HG03442 (cell line): ENCODE results near the gene GTF3C1.

Experiments used
- ATAC-seq: cut with Tn5 transposase; IDR thresholded peaks from one replicate; pipeline ENCODE4 v1.9.1; 2021; ENCODE audit warnings: mild to moderate bottlenecking, moderate library complexity; ENCODE audit not compliant: unreplicated experiment

Gene GTF3C1

DNA sequence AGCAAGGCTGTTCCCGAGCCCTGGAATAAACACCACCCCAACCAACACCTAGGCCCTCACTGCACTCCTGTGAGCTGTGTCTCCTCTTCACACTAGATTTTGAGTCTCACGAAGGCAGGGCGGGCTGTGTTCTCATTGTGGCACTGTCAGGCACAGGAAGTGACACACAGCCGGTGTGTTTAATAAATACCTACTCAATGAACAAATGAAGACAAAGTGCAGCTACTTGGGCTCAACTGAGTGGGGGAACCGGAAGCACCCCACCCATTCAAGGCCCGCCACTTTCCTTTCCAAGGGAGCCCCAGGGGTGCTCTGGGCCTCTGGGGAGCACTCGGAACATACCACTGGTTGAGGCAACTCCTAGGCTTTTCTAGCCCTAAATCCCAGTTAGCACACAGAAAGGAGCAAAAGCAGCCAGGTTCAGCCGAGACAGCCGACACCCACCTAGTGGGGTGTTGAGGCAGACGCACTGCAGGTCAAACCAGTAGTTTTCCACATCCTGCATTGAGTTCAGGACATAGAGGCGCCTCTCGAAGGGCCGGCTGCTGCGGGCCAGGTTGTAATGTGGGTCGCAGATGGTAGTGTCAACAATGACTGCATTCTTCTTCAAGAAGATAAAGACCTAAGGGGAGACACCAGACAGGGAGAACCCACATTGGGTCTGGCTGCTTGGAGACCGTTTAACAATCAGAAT is 57.7 kb downstream of the GTF3C1 start:
- ATAC-seq, result no peak

DNA sequence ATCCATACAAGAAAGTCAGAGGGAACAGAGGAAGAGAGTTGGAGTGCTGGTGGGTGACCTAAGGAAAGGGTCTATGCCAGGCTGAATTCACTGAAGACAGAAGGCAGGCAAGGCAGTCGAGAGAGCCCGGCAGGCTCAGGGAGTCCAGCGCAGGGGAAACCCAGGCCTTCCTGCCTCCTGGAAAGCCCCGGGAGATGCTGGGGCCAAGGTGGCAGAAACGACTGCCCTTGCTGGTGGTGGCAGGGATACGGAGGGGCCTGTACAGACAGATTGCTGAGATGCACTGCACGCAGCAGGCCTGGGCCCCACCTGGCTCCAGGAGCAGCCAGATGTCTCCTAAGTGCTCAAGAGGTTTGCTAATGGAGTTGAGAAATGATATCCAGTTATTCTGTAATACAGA is 59.8 kb downstream of the GTF3C1 start:
- no peak for ATAC-seq

DNA sequence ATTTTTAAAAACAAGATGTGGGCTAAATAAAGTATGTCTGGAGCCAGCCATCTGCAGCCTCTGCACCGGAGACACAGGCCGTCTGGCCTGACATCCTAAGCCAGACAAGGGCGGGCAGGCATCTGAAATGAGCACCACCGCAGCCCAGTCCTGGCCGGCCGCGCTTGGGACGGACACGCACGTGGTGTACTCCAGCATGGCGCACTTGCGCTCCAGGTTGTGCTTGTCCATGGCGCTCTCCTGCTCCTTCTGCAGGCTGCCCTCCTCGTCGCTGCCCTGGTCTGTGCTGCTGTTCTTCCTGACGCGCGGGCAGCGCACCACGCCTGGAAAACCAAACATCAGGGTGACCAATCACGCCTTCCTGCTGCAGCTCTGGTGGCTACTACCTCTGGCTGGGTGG is 60.3 kb downstream of the GTF3C1 start:
- ATAC-seq, result no peak

DNA sequence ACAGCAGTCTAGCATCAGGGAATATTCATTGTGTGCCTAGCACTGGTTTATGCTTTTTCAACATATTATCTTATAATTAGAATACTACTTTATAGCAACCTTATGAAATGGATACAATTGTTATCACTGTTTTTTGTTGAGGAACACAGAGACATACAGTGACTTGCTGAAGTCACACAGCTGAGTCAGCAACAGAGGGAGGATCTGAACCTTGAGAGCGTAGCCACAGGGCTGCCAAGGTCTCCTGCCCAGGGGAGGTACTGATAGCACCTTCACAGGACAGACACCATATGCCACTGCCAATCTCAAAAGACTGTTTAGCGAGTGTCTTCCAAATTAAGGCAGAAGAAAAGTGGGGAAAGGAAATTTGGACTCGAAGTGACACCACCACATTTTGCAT is 63.0 kb downstream of the GTF3C1 start:
- ATAC-seq, result no peak

DNA sequence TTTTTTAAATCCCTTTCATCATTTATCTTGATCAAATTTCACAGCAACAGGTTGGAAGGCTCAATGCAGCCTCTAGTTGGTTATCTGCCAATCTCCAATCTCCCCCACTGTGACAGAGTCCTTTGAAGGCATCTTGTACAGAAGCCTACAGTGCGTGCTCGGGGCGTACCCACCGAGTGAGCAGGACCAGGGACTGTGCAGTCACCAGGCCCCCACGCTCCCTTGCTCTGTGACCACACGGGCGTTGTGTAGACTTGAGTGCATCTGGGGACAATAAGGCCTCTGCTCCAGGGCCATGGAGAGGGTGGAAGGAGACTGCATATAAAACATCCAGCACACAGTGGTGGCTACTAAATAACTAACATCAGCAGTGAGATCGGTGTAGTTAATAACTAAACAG is 63.4 kb downstream of the GTF3C1 start:
- ATAC-seq, result no peak

DNA sequence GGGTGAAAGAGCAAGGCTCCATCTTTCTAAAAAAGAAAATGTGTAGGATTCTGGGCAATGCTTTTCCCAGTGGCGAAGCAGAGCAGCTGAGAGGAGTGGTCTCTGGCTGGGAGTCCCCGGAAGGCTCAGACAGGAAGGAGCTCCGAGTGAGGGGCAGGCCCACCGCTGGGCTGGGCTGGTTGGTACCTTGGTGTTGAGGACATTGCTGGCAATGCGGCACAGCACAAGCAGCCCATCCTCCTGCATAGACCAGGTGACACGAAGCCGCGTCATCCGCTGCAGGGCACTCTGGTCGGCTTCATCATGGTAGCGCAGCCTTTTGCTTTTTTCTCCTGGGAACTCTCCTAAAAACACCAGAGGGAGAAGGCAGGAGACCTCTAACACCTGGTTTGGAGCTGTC is 63.9 kb downstream of the GTF3C1 start:
- no peak for ATAC-seq

DNA sequence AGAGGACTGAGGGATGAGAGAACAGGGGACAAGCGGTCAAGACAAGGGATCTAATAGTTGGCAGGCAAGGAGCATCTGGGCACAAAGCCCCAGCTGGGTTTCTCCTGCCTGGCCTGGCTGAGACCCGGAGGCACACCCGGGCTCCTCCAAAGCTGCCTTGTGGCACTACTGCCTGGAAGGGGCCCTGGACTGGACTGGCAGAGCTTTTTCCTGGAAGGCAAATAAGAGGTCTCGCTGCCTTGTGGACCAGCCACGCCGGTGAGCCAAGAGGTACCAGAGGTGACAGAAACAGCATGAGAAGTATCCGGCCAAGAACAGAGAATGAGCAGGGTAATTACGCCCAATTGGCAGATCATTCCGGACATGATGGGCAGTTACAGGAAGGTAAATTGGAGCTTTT is 64.6 kb downstream of the GTF3C1 start:
- ATAC-seq, result no peak

DNA sequence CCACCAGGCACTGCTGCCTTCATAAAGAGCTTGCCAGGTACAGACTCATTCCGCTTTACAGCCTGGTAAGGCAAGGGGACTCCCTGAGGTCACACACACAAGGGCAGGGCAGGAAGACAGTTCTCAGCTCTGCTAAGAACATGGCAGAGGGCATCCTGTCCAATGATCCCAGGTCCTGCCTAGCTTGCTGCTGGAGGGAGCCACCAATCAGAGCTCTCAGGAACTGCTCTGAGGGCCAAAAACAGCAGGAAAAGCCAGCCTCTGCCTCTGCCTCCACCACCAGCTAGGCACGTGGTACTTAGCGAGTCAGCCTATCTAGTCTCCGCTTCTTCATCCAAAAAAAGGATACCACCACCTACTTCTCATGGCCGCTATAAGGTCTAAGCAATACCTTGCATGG is 66.1 kb downstream of the GTF3C1 start:
- ATAC-seq, result no peak

DNA sequence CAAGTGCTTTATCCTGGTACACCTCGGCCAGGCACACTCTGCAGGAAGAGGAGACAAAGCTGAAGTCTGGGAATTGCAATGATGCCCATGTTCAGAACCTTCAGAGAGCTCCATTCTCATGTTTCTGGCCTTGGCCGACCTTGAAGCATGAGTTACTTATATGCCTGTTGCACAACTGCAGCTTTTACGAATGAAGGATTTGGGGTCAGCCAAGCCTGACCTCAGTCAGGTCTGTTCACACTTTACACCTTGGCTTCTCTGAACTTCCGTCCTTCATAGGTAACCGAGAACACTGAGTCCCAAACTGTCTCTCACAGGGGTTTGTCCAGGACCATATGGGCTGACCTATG is 66.7 kb downstream of the GTF3C1 start:
- no peak for ATAC-seq

DNA sequence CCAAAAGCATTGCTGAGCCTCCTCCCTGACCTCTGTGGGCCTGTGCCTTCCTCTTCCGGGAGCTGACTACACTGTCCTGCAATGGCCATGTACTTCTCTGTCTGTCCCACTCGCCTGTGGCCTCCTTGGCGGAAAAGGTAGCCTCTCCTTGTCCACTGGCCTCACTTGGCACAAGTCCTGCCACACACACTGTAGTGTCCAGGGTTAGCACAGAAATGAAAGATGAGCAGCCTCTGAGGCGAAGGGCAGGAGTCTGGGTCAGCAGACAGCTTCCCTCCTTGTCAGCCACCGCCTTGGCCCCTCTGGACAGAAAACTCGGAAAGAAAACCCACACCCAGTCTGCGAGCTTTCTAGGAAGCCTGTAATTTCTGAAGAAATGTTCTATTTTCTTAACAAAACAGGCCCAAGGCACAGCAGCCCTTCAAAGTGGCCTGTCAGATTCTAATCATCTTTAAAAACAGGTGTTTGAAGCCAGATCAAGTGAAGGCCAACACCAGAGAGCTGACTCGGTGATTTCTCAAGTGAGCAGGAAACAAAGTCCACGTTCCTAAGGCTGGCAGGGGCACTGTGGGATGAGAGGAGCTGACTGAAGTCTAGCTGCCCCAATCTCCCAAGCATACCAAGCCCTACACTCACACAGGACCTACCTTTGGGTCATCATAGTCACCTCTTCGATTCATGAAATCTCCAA is 67.2 kb downstream of the GTF3C1 start:
- ATAC-seq, result no peak

DNA sequence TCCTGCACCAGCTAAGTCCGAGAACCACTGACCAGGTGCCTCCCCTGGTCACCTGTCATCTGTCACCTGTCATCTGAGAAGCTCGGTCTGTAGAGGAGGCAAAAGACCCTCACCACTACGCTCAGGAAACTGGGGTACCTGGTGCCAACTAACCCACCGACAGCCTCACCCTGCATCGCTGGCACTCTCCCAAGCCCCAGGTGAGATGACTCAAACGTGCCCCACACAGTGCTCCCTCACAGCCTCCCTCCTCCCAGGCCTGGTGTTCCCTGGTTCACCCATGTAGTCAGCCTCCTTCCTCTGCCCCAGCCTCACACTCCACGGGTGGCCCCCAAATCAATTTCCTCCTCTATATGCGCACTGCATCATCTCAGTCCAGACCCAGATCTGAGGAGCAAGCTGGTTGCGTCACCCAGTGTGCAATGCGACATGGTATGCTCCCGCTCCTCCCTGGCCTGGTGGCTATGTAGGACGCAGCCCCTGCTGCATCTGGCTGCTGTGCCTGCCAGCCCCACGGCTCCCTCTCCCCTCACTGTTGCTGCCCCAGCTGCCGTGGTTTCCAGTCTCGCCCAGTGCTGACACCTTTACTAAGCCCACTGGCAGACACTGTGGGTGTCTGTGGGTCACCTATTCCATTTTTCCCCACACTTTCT is 68.3 kb downstream of the GTF3C1 start:
- ATAC-seq, result no peak

DNA sequence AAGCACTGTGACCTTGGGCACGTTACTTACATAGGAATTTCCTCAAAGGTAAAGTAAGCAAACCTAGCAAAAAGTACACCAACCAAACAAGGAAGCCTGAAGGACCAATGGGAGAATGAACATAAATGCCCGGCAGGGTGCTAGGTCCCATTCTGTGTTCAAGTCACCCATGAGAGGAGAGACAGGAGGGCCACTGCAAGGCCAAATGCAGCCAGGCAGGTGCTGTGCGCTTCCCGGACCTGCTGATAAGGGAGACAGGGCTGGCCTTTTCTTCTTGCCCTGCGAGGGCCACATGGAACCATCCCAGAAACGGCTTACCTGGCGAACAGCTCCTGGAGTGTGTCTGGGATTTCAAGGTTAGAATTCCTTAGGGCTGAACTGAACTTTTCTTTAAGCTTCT is 69.0 kb downstream of the GTF3C1 start:
- no peak for ATAC-seq

DNA sequence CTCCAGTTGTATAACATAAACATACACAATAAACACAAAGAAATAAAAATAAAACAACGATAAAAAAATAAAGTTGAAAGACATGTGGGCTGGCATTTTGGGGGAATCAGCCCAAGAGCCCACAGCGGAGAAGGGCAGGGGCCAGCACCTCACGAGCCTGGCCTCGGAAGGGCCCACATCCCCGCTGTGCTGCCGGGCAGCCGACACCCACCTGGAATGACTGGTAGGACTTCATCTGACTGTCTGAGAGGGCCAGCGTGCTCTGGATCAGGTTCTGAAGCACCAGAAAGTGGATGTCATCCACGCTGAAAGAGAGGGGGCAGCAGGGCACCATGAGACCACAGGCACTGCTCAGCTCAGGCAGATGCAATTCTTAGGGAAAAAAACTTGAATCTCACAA is 73.5 kb downstream of the GTF3C1 start:
- ATAC-seq, result no peak

DNA sequence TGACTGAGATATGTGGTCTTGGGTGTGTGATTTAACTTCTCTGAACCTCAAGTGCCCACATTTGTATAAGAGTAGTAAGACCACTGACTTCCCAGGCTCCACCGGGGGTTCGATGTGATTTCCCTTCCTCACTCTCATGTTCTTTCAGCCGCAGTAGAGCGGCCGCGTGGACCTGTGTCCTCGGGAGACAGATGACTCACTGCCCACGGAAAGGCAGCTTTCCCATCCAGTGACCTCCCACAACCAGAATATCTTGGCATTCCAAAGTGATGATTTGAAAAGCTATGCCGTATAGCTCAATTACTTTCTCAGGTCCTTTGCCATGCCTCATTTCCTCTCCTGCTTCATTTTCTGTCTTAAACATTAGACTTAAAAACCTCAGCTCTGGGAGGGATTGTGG is 74.2 kb downstream of the GTF3C1 start:
- no peak for ATAC-seq

DNA sequence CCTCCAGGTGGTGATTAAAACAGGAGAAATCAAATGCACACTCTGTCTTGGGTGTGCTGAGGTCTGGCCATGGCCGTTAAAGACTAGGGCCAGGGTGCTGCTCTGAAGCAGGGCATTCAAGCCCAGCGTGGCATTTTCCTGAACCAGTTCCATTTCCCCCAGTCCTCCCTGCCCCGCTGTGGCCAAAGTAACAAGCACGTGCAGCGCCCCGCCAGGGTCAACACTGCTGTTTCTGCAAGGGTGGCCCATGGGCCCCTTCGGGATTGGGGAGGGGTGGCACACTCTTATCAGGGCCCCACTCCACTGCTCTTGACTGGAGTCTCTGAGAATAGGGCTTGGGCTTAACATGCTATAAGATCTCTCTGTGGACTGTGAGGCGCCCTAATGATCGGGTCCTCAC is 74.8 kb downstream of the GTF3C1 start:
- ATAC-seq, result no peak

DNA sequence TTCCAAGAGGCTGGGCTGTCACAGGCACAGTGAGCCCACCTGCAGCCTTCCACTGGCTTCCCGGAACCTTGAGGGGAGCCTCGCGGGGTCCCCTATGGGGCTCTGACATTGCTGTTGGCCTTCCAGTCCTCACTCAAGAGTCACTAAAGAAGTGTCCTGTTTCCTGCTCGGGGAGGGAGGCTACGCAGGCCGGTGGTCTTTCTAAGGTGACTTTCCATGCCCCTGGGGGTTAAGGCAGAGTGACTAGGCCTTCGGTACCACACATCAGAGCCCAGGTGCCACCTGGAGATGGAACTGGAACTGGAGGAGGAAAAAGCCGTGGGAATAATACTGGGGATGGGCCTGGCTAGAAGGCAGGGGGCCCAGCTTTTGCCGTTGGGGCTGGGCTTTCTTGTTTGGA is 75.7 kb downstream of the GTF3C1 start:
- no peak for ATAC-seq

DNA sequence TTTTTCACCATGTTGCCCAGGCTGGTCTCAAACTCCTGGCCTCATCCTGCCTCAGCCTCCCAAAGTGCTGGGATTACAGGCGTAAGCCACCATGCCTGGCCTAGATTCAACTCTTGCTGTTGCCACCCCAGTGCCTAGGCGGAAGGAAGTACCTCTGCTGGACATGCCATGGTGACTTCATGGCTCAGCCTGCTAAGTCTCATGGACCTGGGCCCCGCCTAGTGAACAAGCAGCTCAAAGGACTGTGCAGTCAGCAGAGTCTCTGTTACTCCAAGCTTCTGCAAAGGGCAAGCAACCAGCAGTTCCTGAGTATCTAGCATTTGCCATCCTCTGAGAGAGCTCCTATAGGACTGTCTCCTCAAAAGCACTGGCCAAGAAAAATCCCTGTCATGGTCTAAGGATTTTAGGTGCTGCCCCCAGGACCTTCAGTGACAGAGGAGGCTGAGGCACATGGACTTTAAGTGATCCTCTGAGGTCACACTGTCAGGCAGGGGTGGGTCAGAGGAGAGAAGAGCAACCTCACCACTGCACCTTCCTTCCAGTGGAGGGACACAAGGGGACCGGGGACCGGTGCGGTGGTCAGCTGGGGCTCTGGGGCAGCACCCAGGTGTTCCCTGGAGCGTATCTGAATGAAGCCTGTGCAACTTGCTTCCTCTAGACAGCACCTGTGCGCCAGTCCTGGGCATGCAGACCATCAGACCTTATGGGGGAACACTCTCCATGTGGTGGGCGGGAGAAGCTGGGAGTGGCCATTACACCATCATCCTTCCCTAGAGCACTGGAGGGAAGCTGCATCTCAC is 76.4 kb downstream of the GTF3C1 start:
- ATAC-seq, result no peak

DNA sequence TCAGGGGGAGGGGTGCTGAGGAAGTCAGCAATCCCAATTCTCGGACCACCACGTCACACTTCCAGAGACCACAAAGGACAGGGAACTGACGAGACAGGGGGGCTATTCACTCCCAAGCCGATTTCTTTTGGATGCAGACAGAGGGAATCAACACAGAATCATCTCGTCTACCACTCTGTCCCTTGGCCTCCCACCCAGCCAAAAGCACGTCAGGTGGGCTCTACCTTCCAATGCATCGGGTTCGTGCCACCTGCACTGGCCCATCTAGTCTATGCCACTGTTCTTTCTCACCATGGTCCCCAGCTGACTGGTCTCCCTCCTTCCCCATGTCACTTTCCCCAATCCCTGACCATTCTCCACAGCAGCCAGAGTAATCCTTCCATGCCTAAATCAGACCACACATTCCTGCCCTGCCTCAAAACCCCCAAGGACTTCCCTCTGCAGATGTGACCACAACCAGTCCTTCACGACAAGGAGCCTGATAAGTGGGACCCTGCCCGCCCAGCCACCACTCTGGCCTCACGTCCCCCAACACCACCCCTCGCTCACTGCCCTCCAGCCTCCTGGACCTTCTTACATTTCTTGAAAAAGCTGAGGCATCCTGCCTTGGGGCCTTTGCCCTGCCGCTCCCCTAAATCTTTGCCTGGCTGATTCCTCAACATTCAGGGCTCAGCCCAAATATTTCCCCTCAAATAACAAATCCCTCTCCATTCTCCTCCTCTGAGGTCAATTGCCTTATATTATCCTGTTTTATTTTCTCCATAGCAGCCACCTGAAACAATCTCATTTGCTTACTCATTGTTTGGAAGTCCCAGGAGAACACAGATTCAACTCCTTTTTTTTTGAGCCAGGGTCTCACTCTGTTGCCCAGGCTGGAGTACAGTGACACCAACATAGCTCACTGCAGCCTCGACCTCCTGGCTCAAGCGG is 77.4 kb downstream of the GTF3C1 start:
- no peak for ATAC-seq

DNA sequence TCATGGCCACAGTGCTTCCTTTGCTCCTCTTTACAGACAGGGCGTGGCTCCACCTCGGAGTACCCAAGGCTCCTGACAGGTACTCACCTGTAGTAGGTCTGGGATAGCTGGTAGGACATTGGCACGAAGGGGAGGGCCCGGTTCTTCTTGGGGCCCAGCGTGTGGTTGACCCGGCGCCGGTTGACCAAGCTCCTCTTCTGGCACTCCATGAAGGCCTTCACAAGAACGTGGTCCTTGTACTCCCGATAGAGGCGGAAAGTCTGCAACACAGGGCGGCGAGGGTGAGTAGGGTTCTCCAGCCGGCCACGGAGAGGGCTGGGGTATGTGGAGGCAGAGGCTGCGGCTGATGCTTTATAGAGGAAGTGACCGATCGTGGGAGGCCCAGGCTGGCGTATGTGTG is 78.1 kb downstream of the GTF3C1 start:
- no peak for ATAC-seq

DNA sequence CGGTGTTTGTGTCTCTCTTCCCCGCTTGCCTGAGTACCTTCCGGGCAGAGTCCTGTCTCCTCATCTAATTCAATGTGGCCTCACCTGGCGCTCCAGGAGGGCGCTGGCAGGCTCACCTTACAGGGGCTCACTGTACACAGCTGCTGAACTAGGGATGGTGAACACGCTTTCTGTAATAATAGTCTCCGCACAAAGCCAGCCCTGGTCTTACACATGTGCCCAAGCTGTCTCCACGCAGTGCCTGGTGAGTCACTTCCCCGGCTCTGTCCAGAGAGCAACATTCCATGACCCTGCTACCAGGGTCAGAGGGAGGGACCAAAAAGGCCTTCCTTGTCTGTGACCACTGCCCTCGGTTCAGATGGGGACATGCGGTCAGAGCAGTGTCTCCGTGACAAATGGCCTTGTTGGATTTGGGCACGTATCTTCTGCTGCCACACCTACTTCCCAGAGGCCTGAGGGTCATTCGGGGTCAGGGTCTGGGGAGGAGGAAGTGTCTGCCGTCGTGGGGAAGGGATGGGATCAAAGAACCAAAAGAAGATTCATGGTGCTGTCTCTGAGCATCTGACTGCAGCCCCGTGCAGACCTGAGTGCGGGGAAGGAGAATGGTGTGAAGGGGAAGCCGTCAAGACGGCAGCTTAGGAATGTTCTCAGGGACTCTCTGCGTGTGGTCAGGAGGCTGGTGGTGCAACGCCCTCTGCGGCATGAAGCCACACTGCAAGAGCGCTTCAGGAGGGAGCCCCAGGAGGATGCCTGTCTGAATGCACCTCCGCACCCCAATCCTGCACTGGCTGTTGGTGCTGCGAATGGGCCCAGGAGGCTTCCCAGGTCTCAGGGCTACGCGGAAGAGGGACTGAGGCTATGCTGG is 78.9 kb downstream of the GTF3C1 start:
- no peak for ATAC-seq
